GM10266 (cell line): ENCODE data around the gene CHRM4.

Source experiments
- DNase-seq: peaks from one replicate; pipeline ENCODE4 v3.0.0; 2012; ENCODE audit errors: extremely low spot score
- CTCF ChIP-seq: IDR thresholded peaks from 2 replicates; pipeline ENCODE4 v1.5.1; 2012; ENCODE audit warnings: mild to moderate bottlenecking, low read depth; ENCODE audit not compliant: control insufficient read depth, insufficient read depth; ENCODE audit errors: missing control alignments

CHRM4 gene

DNA sequence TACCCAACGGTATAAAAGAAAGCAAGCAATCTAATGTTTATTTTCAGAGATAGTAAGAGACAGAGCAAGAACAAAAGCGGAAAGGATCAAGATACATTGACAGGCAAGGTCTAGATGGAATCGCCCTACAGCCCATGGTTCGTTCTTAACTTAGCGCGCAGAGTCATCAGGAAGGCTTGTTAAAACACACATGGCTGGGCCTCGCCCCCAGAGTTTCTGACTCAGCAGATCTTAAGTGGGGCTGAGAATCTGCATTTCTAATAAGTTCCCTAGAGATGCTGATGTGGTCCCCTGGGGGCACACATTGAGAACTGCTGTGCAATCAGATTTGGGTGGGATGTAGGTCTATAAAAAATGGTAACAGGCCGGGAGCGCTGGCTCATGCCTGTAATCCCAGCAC, 35.8 kb upstream of the CHRM4 start:
- no peak for DNase-seq
- no peak for TF ChIP-seq CTCF

GRCh38 chr11:46426233-46426991, 34.8 kb upstream of the CHRM4 start:
- no peak for TF ChIP-seq CTCF
- DNase-seq, result no peak

DNA sequence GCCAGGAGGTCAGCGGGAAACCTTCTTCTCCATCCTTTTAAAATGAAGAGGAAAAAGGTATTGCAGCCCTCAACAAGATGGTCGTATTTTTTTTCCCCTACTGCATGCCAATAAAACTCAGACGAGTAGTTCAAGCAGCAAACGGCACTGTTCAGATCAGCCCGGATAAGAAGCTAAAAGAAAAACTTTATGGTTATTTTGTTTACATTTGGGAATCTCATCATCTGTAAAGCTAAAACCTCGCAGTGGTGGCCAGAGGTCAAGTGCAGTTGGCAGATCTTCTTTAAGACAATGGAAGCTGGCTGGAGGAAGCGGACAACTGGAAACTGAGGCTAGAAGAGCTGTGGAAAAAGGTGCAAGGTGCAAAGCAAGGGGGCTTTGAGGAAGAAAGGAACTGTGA, 31.0 kb upstream of the CHRM4 start:
- DNase-seq, result no peak
- TF ChIP-seq CTCF, result no peak

DNA sequence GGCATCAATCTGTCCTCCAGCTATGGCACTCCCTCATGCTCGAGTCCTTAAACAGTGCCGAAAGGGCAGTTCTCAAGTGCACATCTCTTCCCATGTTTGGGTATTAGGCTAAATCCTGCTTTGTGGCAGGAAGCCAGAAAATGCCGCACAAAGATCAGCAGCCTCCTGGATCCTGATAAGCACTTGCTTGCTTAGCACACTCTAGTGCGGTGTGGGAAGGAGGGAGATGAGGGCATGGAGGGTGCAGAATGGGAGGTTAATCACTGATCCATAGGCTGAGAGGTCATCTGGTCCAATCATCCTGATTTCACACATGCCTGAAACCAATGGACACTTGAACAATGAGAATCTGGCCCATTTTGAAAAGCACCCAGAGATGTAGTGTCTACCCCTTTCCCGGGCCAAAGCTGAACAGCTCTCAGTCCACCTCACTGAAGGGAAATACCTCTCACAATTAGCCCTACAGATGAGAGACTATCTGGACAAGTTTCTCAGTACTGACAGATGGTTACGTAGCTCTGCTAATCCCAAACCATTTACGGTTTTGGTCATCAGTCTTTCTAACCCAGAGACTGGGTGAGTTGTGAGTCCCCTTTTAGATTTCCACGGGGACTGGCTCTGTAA, 29.8 kb upstream of the CHRM4 start:
- DNase-seq, result no peak
- no peak for TF ChIP-seq CTCF

GRCh38 chr11:46420513-46420912, 28.9 kb upstream of the CHRM4 start:
- DNase-seq, result no peak
- no peak for TF ChIP-seq CTCF

DNA sequence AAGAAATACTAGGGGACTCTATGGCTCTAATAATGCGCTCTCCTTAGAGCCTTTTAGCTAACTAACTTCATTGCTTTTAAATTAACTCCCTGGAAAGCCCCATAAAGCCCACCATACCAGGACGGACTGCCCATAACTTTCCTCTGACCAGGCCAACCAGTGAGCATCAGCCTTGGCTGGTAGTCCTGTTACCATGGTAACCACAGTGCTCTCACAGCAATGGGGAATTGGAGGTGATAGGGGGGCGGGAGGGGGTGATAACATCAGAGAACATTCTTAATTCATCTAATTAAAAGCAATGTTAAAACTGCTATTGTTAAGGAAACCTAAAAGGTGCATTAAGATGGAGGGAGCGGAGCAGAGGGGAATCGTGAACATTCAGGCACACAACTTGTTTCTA, 27.2 kb upstream of the CHRM4 start:
- no peak for TF ChIP-seq CTCF
- DNase-seq, result no peak

DNA sequence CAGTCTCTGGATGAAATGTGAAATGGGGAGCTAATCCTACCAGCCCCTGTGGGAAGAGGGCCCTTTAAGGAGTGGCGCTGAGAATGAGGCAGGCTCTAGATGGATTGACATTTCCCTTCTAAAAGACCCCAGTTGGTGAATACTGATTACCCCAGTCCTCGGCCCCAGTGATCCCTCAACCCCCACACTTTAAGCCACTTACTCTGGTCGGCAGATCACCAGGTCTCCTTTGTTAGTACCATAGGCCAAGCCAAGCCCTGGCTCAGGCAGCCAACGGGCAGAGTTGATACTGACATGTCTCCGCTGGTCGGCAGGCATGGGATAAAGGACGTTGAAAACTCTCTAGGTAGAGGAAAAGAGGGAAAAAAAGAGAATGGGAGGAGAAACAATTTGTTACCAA, 26.1 kb upstream of the CHRM4 start:
- DNase-seq, result no peak
- no peak for TF ChIP-seq CTCF
